COR-L47 (cell line): ENCODE measurements around the gene EIF5A.
"Not testable (repeated sequence)": the region's sequence is repeated elsewhere in the genome, so short reads cannot be mapped to it uniquely, and the experiment has no call there.

Experiments
- DNase-seq: peaks from one replicate; lab custom pipeline; 2025; lab: John Stamatoyannopoulos, UW

The EIF5A gene

GRCh38 chr17:7332600-7333069 is 25.2 kb downstream of the EIF5A start:
- DNase-seq = not testable (repeated sequence)

- DNase-seq = no peak
Observed at GRCh38 chr17:7334938-7335538, 27.6 kb downstream of the EIF5A start.

GRCh38 chr17:7335765-7336164 is 28.3 kb downstream of the EIF5A start:
- not testable (repeated sequence) for DNase-seq

GRCh38 chr17:7336240-7337175 is 29.1 kb downstream of the EIF5A start, which contains the start of gene ACAP1:
Gene ACAP1, plus strand, starts transcription at chr17:7336529. Its CDS starts 206 bp downstream, at chr17:7336735.
- DNase-seq = no peak

GRCh38 chr17:7337600-7337999 is 30.2 kb downstream of the EIF5A start:
- DNase-seq = not testable (repeated sequence)

GRCh38 chr17:7340179-7340578 is 32.8 kb downstream of the EIF5A start:
- no peak for DNase-seq

- no peak for DNase-seq
Observed at GRCh38 chr17:7341842-7342241, 34.4 kb downstream of the EIF5A start.

- DNase-seq = no peak
Observed at GRCh38 chr17:7343250-7343649, 35.8 kb downstream of the EIF5A start.

- DNase-seq = no peak
Observed at GRCh38 chr17:7346761-7347614, 39.6 kb downstream of the EIF5A start.

- no peak for DNase-seq
Observed at GRCh38 chr17:7347630-7348477, 40.4 kb downstream of the EIF5A start.

GRCh38 chr17:7348478-7349242 is 41.2 kb downstream of the EIF5A start:
- DNase-seq = no peak

GRCh38 chr17:7351665-7352502 is 44.5 kb downstream of the EIF5A start, which contains the start of gene KCTD11:
Gene KCTD11, plus strand, starts transcription at chr17:7352162.
- DNase-seq = no peak

- no peak for DNase-seq
Observed at GRCh38 chr17:7352503-7352889, 45.1 kb downstream of the EIF5A start.

GRCh38 chr17:7352910-7353635 is 45.6 kb downstream of the EIF5A start:
- DNase-seq = no peak

GRCh38 chr17:7354262-7354843 is 46.9 kb downstream of the EIF5A start:
- DNase-seq = peak; percentile 53

- DNase-seq = no peak
Observed at GRCh38 chr17:7355053-7355452, 47.6 kb downstream of the EIF5A start, which contains the start of gene TMEM95. Gene TMEM95, plus strand, starts transcription at chr17:7355156. Its CDS starts 49 bp downstream, at chr17:7355205.

- no peak for DNase-seq
Observed at GRCh38 chr17:7355573-7355972, 48.1 kb downstream of the EIF5A start.

GRCh38 chr17:7356072-7356549 is 48.7 kb downstream of the EIF5A start:
- DNase-seq = peak; percentile 64
